Measurements from ENCODE around the gene C3orf33.

The C3orf33 gene

DNA sequence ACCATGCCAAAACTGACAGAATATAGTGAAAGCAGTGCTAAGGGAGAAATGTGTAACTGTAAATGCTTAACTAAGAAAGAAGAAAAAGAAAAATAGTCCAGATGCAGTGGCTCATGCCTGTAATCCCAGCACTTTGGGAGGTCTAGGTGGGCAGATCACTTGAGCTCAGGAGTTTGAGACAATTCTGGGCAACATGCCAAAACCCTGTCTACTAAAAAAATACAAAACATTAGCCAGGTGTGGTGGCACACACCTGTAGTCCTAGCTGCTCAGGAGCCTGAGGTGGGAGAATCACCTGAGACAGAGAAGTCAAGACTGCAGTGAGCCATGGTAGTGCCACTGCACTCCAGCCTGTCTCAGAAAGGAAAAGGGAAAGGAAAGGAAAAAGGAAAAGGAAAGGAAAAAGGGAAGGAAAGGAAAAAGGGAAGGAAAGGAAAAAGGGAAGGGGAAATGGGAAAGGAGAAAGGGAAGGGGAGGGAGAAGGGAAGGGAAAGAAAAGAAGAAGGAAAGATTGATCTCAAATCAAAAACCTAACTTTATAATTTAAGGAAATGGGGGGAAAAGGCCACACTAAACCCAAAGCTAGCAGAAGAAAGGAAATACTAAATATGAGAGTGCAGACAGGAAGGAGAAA is 20.3 kb downstream of the C3orf33 start:
- no peak for DNase-seq (ENCODE audit: low read depth in 2 of 2, low spot score in 1 of 2)

DNA sequence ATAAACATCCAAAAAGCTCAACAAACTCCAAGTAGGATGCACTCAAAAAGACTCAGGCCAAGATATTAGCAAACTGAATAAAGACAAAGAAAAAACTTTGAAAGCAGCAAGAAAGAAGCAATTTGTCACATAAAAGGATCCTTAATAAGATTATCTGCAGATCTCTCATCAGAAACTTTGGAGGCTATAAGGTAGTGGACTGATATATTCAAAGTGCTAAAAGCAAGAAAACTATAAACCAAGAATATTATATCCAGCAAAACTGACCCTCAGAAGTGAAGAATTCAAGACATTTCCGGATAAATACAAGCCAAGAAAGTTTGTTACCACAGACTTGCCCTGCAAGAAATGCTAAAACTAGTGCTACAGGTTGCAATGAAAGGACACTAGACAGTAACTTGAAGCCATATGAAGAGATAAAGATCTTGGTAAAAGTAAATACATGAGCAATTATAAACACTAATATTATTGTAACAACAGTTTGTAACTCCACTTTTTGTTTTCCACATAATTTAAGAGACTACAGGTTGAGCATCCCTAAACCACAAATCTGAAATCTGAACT is 23.6 kb downstream of the C3orf33 start:
- DNase-seq (ENCODE audit: low read depth in 2 of 2, low spot score in 1 of 2) = no peak

DNA sequence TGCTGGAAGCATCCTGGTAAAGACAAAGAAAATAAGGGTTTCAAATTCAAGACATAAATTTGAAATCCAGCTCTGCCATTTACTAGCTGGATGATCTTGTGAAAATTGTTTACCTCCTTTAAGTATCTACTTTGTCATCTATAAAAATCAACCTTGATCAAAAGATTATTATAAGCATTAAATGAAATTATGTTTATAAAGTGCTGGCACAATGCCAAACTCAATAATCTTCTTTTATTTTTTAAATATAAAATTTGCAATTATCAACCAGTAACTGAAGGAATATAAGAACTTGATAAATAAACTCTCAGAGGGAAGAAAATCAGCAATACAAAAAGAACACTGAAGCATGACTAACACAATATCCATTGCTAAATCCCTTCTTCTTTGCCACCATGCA is 25.8 kb downstream of the C3orf33 start:
- no peak for DNase-seq (ENCODE audit: low read depth in 2 of 2, low spot score in 1 of 2)

DNA sequence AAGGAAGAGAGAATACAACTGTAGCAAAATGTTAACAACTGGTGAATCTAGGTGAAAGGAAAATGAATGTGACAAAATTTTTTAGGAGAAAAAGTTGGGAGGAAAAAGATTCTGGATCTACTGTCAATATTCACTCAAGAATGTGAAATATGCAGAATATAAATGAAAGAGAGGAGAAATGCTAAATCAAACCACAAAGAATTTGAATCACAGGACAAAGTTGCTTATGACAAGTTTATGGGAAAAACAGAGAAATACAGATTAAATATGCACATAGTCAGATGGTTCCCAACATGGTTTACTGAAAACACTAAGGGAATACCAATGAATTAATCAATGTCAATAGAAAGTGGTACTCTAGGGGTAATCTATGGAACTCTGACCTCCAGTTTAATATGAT is 27.6 kb downstream of the C3orf33 start:
- no peak for DNase-seq (ENCODE audit: low read depth in 2 of 2, low spot score in 1 of 2)

DNA sequence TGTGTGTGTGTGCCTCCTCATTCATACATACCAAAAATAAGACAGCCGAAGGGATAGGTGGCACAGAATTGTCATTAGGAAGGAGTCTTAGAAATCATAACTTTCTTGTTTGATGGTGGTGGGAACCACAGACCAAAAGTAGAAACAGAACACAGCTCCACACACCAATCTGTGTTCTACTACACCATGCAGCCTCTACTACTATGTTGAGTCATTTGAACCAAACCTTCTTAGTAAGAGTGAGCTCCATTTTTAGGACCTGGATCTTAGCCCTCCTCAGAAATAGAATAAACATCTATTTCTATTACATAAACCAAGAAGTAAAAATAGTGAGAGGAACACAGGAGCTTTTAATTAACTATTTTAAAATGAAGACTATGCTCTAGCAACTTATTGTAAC is 33.3 kb downstream of the C3orf33 start:
- DNase-seq (ENCODE audit: low read depth in 2 of 2, low spot score in 1 of 2) = no peak

DNA sequence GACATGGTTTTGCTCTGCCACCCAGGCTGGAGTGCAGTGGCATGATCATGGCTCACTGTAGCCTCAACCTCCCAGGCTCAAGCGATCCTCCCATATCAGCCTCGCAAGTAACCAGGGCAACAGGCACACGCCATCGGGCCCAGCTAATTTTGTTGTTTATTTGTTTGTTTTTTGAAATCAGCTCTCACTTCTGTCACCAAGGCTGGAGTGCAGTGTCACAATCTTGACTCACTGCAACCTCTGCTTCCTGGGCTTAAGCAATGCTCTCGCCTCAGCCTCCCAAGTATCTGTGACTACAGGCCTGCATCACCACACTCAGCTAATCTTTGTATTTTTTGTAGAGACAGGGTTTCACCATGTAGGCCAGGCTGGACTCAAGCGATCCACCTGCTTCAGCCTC is 35.0 kb downstream of the C3orf33 start:
- DNase-seq (ENCODE audit: low read depth in 2 of 2, low spot score in 1 of 2) = no peak

DNA sequence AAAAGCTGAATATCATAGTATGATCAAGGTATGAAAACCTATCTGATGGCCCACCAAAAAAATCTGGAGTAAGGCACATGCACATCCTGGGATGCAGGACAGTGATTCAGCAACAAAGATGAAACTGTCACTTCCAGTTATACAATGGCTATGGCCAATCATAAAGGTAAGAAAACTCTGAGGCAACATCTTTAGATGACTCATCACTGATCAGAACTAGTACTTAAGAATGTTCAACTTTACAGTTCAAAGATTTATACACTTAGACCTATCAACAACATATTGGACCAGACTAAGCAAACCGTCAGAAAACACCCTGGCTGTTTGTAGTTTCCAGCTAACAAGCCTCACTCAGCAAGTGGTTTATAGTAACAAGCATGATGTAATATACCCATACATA is 39.9 kb downstream of the C3orf33 start:
- DNase-seq (ENCODE audit: low read depth in 2 of 2, low spot score in 1 of 2) = no peak

DNA sequence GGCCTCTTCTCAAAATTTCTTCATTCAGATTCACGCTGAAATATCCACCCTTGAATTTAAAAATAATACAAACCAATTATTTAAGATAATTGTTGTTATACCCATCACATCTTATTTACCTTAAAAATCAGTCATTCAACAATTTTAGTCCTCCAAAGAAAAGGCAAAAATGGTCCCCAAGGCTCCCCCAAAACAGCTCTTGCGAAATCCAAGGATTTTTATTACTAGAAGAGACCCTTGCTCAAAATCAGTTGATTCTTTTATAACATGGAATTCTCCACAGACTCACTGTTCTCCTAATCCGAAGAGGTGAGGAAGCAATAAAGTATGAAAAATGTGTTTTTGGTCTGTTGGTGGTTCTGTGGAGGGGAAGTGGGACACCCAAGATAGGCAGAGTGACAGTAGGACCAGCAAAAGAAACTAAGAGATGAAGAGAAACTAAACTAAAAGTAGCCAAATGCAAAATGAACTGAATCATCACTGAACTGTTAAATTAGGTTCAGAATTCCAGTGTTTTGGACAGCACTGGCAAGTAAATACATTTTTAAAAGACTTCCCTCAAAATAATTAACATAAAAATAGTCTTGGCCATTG is 42.1 kb downstream of the C3orf33 start:
- no peak for DNase-seq (ENCODE audit: low read depth in 2 of 2, low spot score in 1 of 2)

DNA sequence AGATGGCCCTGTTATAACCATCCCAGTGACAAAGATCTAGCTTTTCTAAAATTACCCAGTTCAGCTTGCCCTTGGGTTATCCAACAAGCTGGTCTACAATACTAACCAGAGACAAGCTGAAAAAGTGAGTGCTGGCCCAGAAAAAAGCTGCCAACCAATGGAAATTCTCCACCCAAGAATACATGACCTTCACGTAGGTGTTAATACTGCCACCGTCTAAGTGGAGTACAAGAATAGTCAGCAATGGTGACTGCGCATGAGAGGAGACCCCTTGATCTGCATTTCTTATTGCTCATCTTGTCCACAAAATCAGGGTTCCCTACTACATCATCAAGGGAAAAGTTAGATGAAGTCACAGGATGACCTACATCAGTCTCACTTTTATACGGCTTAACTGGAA is 45.4 kb downstream of the C3orf33 start:
- no peak for DNase-seq (ENCODE audit: low read depth in 2 of 2, low spot score in 1 of 2)

DNA sequence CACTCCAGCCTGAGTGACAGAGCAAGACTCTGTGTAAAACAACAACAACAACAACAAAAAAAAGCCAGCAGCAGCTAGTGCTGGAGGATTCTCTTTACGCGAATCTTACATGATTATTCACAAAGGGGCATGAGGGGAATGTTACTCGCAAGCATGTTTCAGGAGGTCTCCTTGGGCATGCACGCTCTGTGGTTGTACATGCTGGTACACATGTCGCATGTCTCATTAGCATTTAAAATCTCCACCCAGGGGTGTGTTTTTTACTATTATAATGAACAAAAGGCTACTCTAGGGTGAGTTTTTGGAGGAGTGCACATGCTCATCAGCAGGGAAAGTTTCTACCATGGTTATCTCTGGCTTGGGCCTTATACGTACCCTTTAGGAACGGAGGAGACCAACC is 48.5 kb downstream of the C3orf33 start:
- no peak for DNase-seq (ENCODE audit: low read depth in 2 of 2, low spot score in 1 of 2)

DNA sequence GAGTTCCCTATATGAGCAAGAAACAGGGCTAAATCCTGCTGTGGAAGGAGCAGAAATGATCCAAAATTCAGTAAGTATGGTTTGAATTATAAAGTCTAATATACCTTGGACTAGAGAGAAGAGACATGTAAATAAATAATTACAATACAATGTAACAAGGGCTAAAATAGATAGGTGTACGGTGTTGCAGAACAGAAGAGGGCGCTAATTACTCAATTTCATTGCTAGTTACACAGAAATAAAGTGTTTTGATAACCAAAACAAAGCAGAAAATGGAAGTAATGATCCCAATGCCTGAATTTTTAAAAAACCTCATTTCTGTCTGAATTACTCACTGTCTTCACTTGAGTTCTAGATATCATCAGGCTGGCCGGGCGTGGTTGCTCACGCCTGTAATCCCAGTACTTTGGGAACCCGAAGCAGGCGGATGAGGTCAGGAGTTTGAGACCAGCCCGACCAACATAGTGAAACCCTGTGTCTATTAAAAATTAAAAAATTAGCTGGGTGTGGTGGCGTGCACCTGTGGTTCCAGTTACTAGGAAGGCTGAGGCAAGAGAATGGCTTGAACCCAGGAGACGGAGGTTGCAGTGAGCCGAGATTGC is 52.9 kb downstream of the C3orf33 start:
- no peak for DNase-seq (ENCODE audit: low read depth in 2 of 2, low spot score in 1 of 2)

DNA sequence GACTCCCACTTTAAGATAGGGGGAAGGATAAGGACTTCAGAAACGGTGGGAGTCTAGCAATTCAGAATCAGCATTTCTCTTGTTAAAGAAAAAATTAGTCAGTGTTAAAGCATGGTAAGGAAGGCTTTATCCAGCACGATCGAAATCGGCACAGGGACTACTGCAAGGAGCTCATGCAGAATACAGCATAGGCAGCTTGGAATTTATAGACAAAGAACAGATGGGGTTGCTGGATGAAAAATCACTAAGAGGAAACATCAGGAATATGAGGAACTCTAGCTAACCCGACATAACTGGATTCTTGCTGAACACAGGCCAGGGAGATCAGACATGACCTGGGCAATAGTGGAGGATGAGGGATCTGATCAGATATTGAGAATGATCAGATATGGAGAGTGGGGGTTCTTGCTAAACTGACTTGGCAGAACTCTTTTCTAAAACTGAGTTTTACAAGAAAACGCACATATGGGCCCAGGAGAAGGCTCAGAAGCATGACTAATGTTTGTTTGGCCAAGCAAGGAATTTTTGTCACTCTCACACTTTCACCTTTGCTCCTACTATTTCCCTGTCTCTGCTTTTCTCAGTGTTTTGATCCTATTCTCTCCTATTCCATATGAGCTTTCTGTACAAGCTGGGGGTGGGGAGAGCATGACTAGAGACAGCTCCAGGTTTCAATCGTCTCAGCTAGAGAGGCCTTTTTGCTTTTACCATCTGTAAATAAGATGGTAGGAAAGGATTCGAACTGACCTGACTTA is 57.3 kb downstream of the C3orf33 start:
- DNase-seq (ENCODE audit: low read depth in 2 of 2, low spot score in 1 of 2) = no peak

DNA sequence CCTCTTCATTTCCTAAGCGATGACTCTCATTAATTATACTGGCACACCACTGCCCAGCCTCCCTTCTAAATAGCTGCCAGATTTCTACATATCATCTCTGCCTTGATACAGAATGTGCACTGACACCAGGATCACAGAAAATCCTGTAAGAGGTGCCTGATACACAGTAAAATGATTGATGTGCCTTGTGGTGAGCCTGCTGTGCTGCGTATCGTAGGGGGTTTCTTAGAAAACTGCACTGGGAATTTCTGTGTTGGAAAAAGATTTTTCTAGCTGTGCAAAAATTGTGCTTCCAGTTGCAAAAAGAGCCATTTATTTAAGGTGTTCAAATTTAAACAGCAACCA is 58.2 kb downstream of the C3orf33 start:
- DNase-seq (ENCODE audit: low read depth in 2 of 2, low spot score in 1 of 2) = no peak

DNA sequence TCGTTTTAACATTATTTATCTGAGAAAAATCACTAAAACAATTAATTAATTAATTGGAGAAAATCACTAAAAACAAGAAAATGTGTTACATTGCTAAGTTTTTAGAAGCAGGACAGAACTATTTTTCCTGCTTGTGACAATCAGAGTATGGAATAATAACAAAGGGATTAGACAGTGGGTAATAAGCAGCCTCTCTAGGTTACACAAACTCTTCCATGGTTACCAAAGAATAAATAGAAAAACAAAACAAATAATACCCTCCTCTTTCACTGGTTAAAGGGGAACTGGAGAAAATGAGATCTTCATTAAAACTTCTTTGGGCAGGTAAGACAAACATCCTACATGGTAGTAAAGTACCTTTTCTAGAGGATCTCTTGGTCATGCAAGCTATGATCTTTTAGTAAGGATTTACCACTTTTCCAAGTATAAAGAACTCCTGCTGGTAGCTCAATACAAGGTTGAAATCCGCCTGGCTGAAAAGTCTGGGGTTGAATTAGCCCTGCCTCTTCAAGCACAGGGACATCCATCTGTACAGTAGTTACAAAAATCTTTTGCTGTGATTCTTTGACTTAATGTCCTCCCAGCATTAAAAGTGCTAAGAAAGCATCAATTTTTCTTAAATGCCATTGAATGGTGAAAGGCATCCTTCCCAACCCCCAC is 58.7 kb downstream of the C3orf33 start:
- DNase-seq (ENCODE audit: low read depth in 2 of 2, low spot score in 1 of 2) = no peak

DNA sequence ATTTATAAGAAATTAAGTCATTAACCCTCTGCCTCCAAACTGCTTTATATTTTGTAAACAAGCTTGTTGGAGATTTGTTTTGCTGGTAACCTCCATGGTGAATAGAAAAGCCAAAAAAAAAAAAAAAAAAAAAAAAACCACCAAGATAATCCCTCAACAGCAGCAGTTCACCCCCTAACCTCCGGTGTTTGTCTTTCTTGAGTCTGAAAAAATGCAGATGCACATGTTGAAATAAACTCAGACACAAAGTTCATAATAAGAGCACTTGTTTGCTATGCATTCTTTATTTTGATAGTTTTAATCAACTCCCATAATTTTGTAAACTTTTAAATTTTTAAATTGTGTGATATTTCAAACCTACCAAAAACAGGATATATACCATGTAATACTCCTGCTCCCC is 59.4 kb downstream of the C3orf33 start:
- DNase-seq (ENCODE audit: low read depth in 2 of 2, low spot score in 1 of 2) = no peak

DNA sequence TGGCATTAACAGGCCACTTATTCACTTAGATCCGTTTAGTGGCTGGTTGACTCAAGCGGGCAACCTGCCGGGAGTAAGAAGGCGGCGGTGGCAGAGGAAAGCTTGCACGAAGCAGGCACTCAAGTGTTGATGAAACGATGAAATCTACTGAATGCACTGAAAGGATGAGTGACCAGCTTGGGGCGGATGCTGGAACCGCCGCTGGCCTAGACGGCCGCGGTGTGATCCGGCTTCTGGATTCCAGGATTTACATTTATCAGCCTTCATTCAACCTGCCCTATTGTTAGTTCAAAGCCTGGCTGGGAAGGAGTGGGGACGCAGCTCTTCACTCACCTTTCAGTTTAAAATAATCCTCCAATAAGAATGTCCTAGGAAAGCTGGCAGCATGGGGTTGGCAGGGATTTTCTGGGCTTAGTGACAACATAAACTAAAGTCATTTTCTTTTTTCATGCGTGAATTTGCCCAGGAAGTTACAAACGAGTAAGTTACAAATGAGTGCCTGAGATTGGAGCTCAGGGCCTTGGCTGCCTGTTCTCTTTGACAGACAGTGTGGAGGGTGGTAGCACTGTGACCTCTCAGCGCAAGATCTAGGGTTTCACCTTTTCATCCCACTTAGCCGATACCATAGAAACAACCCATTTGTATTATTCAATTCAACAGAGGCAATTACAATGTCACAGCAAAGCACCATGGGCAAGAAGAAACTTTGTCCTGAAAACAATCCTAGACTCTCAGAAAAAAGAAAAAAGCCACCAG is 60.1 kb downstream of the C3orf33 start:
- no peak for DNase-seq (ENCODE audit: low read depth in 2 of 2, low spot score in 1 of 2)

DNA sequence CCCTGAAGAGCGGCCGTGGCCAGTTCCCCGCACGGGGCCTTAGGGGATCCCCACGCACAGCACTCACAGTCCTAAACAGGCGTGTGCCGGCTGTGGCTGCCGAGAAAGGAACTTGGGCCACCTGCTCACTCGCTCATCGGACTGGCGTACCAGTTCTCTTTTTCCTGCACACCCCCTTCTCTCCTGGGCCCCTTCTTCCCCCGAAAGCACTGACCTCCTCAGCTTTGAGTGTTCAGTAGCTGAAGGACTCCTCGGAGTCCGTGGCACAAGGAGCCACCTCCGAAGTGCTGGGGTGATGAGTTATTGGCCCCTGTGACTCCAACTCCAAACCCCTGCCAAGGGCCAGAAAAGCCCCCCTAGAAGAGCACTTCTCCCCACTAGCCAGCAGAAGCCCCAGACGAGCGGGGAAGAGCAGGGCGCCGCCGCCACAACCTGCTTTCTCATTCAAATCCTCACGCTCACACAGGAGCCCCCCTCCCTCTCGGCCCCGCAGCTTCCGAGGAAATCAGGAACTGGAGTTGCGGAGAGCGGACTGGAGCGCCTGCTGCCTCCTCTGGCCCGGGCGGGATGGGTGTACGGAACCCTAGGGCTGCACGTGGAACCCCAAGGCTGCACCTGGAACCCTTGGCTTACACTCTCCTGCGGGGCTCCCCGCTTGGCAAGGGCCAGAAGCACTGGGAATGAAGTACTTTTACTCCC is 61.3 kb downstream of the C3orf33 start, which contains the start of gene PLCH1:
PLCH1 (minus strand) TSS at position 446 of the 699 bp plus-strand sequence. CDS start 40,847 bp downstream, outside the sequence.
- DNase-seq (ENCODE audit: low read depth in 2 of 2, low spot score in 1 of 2) = no peak

DNA sequence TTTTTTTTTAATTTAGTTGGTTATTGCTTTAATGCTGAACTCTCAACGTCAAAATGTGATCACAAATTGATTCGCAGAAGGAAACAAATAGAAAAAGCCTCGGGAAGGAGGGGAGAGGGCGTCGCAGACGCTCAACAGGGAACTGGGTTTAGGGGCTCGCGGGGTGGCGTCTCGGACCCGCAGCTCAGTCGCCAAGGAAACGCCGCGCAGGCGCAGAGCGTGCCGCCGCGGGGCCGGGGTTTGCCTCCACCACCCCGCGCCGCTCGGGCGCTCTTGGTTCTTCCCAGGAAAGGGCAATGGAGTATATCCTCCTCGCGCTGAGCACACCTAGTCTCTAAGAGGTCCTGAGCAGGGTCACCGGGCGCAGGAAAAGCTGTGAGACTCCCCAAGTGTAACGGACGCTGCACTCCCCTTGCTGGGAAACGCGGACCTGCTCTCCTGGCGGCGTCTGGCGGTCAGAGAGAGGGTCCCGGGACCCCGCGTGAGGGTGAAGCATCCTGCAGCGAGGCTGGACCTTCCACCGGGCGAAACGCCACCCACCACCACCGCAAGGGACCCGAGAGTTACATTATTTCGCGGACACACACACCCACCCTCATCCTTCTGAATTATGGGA is 62.0 kb downstream of the C3orf33 start:
- DNase-seq (ENCODE audit: low read depth in 2 of 2, low spot score in 1 of 2) = no peak

DNA sequence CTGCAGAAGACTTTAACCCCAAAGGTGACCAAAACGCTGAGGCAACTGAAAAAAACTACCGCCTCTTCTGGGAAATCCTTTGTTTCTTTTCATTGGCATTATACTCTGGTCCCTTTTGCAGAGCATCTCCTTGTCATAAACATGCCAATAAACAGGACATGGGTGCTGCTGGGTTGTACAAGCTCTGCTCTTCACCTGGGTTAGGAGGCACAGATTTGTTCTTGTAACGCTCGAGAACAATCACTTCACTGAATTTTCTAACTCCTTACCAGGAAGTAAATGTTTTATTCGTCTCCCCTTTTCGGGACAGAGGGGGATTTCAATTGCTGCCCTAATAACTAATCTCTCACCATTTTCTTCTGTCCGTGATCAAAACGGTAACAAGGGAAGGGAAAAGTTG is 62.5 kb downstream of the C3orf33 start:
- no peak for DNase-seq (ENCODE audit: low read depth in 2 of 2, low spot score in 1 of 2)

All from stimulated activated CD8-positive, alpha-beta memory T cell treated with anti-CD3 and anti-CD28 coated beads, Interleukin-4, amount 100 ng/mL, for 1 hour (primary cell).